A673 (cell line): Measurements from ENCODE around the gene MYO18A. TPM values are rescaled to one million over a fixed set of nuclear protein-coding genes. Genes with fewer than 3 reads are reported as not detected.

Experiments used
- BruUV-seq: library from RNA; stranded (reverse); fragments of 400-500 nt; replicated peaks from 2 replicates; lab custom pipeline; 2021; lab: Mats Ljungman, UMichigan
- CTCF ChIA-PET: fragments of 300-600 bp; sonication (Branson Sonifier 250); formaldehyde crosslinking; loops from one replicate; lab custom pipeline; 2022; ENCODE audit warnings: antibody characterized with exemption; lab: Charles Lee
- POLR2A ChIA-PET: fragments of 300-600 bp; sonication (Branson Sonifier 250); formaldehyde crosslinking; loops from one replicate; lab custom pipeline; 2022; ENCODE audit warnings: antibody characterized with exemption; ENCODE audit not compliant: low non-redundant PET; lab: Charles Lee
- DNase-seq: peaks from one replicate; pipeline ENCODE4 v3.0.0-alpha.2; 2015; ENCODE audit warnings: low spot score
- H3K27ac ChIP-seq: fragments of 200-600 bp; sonication (generic); 2 replicates; pipeline ENCODE4 v1.5.1; 2016; ENCODE audit warnings: mixed run types, low read depth, mild to moderate bottlenecking, mixed read lengths, antibody characterized with exemption, low read length; ENCODE audit not compliant: poor library complexity, severe bottlenecking
- H3K27me3 ChIP-seq: fragments of 200-600 bp; sonication (generic); replicated peaks from 2 replicates; pipeline ENCODE4 v1.6.1; 2017; ENCODE audit warnings: mixed run types, low read depth, mild to moderate bottlenecking, mixed read lengths, antibody characterized with exemption, low read length; ENCODE audit not compliant: insufficient read depth, poor library complexity
- H3K36me3 ChIP-seq: fragments of 200-600 bp; sonication (generic); 2 replicates; pipeline ENCODE4 v1.6.1; 2016; ENCODE audit warnings: mixed run types, mild to moderate bottlenecking, mixed read lengths, antibody characterized with exemption, low read length; ENCODE audit not compliant: insufficient read depth, poor library complexity, severe bottlenecking
- H3K4me1 ChIP-seq: fragments of 200-600 bp; sonication (generic); 2 replicates; pipeline ENCODE4 v1.6.1; 2017; ENCODE audit warnings: mixed run types, mild to moderate bottlenecking, mixed read lengths, antibody characterized with exemption, low read length; ENCODE audit not compliant: insufficient read depth, poor library complexity, severe bottlenecking
- H3K4me3 ChIP-seq: fragments of 200-600 bp; sonication (generic); 2 replicates; pipeline ENCODE4 v1.5.1; 2016; ENCODE audit warnings: low read depth, mixed run types, mild to moderate bottlenecking, mixed read lengths, low read length; ENCODE audit not compliant: poor library complexity, severe bottlenecking
- H3K9me3 ChIP-seq: fragments of 200-600 bp; sonication (generic); 2 replicates; pipeline ENCODE4 v1.6.1; 2016; ENCODE audit warnings: mixed run types, low read depth, mild to moderate bottlenecking, mixed read lengths, antibody characterized with exemption, low read length; ENCODE audit not compliant: poor library complexity, severe bottlenecking
- CTCF ChIP-seq: fragments of 300-800, 200-600 bp; sonication (generic); conservative IDR thresholded peaks from 2 replicates; pipeline ENCODE4 v1.5.1; 2017; ENCODE audit warnings: low read depth, mild to moderate bottlenecking, antibody characterized with exemption, low read length, moderate library complexity, mixed read lengths
- EZH2 ChIP-seq: fragments of 200-600 bp; sonication (generic); IDR thresholded peaks from 2 replicates; pipeline ENCODE4 v1.6.1; 2017; ENCODE audit warnings: borderline replicate concordance, low read depth, mild to moderate bottlenecking, mixed read lengths, antibody characterized with exemption, low read length; ENCODE audit not compliant: poor library complexity, severe bottlenecking
- intact Hi-C: fragments of 100-400 bp; cut with micrococcal nuclease; formaldehyde crosslinking; loops from one replicate; pipeline ENCODE4 v1.10.0; 2022; ENCODE audit not compliant: unreplicated experiment
- total RNA-seq: library from RNA; stranded (reverse); gene quantifications from 2 replicates; pipeline ENCODE4 v1.2.3, GENCODE V29; 2021

The MYO18A gene
- total RNA-seq, 1 experiment from 2014 or later, result 26.6 TPM

- CTCF ChIA-PET, result interaction anchor here (1.3 to 3.0 kb wide), 2 partner anchors 14 to 17 kb away, joined by 3 to 11 read pairs; partner anchors contain the start of gene MYO18A
- intact Hi-C loops, result no loop called here
- Histone ChIP-seq H3K27me3 (no peaks in the 10 kb centered on the region), H3K36me3 (no peaks in the 10 kb centered on the region), H3K4me3 (no peak overlapping the region), H3K9me3 (no peaks in the 10 kb centered on the region), H3K4me1 (peaks cover 21% of the 10 kb centered on the region), H3K27ac (no peak overlapping the region)
- BruUV-seq, result no TSS peak
- DNase-seq, result no peak
- POLR2A ChIA-PET, result no interaction called here
- TF ChIP-seq CTCF (no peak), EZH2 (no peak)
These were observed 14.2 kb downstream of the MYO18A start for GRCh38 chr17:29165800-29166506.

DNA sequence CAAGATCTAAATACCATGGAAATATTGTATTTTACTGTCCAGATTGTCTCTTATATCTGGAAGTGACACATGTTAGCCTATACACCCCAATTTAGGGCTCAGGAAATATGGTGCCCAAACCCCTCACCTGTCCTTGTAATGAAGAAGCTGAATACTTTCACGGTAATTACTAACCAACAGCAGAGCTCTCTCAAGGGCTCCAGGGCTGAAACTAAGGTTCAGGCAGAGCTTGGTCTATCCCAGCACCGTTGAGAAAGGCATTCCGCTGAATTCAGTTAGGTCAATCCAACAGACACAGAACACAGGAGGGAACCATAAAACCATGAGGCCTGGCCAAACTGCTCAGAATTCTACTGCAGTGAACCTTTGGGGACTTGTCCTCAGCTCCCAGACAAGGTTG, 14.9 kb downstream of the MYO18A start:
- ChIA-PET POLR2A (no interaction called here), CTCF (interaction anchor here (3.0 kb wide), 1 partner anchor 16 kb away, joined by 11 read pairs; no protein-coding TSS in a partner anchor)
- Histone ChIP-seq H3K27me3 (no peaks in the 10 kb centered on the region), H3K4me3 (no peak overlapping the region), H3K4me1 (peaks cover 21% of the 10 kb centered on the region), H3K36me3 (no peaks in the 10 kb centered on the region), H3K9me3 (no peaks in the 10 kb centered on the region), H3K27ac (no peak overlapping the region)
- BruUV-seq, result no TSS peak
- TF ChIP-seq EZH2 (no peak), CTCF (no peak)
- DNase-seq, result no peak
- intact Hi-C loops, result no loop called here

- Histone ChIP-seq H3K4me1 (peaks cover 30% of the 10 kb centered on the region), H3K27me3 (no peaks in the 10 kb centered on the region), H3K27ac (peak overlapping the region; percentile 33), H3K36me3 (no peaks in the 10 kb centered on the region), H3K9me3 (no peaks in the 10 kb centered on the region), H3K4me3 (no peak overlapping the region)
- peak; percentile 67 for DNase-seq
- no peak for TF ChIP-seq EZH2
- no peak for TF ChIP-seq CTCF
- intact Hi-C loops, result no loop called here
- ChIA-PET CTCF (interaction anchor here (0.5 to 3.0 kb wide), 3 partner anchors 15 to 21 kb away, joined by 3 to 11 read pairs (median 4); partner anchors contain the start of gene MYO18A), POLR2A (no interaction called here)
- no TSS peak for BruUV-seq
These were observed 16.6 kb downstream of the MYO18A start for GRCh38 chr17:29163563-29163962.
